SK-N-SH (cell line): ENCODE results near the gene JOSD2. TPM values are rescaled to one million over a fixed set of nuclear protein-coding genes. Genes with fewer than 3 reads are reported as not detected.

Experiments
- CTCF ChIA-PET: fragments of 300-600, 350-600 bp; formaldehyde crosslinking; extraction: SDS; loops from one replicate; lab custom pipeline; 2021; lab: Yijun Ruan, JAX
- POLR2A ChIA-PET: fragments of 350-600 bp; sonication (Branson Sonifier 250); formaldehyde crosslinking; extraction: SDS; loops from one replicate; lab custom pipeline; 2020; ENCODE audit warnings: antibody characterized with exemption, inconsistent platforms; lab: Yijun Ruan, JAX
- DNase-seq: peaks from one replicate; pipeline ENCODE4 v3.0.0; 2012
- H2AFZ ChIP-seq: fragments of 200-600 bp; sonication (generic); 2 replicates; pipeline ENCODE4 v1.8.1; 2016; ENCODE audit warnings: antibody characterized with exemption, mild to moderate bottlenecking, low read depth
- H3F3A ChIP-seq: fragments of 200-600 bp; sonication (generic); replicated peaks from 2 replicates; pipeline ENCODE3; 2016; ENCODE audit warnings: antibody characterized with exemption, mild to moderate bottlenecking; ENCODE audit not compliant: insufficient read depth
- H3K27ac ChIP-seq, 2 experiments: fragments of 200-500 bp in 1 of 2; fragments of 200-600 bp in 1 of 2; sonication (Bioruptor generic) in 1 of 2; sonication (generic), shearing (Covaris generic) in 1 of 2; 2 replicates each; pipeline versions ENCODE4 v1.5.1 to v1.6.1; 2014 to 2016; ENCODE audit warnings: low read depth in 2 of 2, inconsistent platforms in 1 of 2, low read length in 1 of 2, mild to moderate bottlenecking in 1 of 2, mixed read lengths in 1 of 2
- H3K27me3 ChIP-seq: fragments of 200-600 bp; sonication (generic), shearing (Covaris generic); 2 replicates; pipeline ENCODE4 v1.6.1; 2016; ENCODE audit warnings: mixed run types; ENCODE audit not compliant: insufficient read depth
- H3K36me3 ChIP-seq, 2 experiments: fragments of 200-500 bp in 1 of 2; fragments of 200-600 bp in 1 of 2; sonication (Bioruptor generic) in 1 of 2; sonication (generic) in 1 of 2; replicated peaks in 1 of 2; 2 replicates each; pipeline versions ENCODE3 to v1.5.1; 2014 to 2016; ENCODE audit warnings: low read length in 1 of 2, mild to moderate bottlenecking in 1 of 2; ENCODE audit not compliant: insufficient read depth in 2 of 2, control insufficient read depth in 1 of 2
- H3K4me1 ChIP-seq, 2 experiments: fragments of 200-500 bp in 1 of 2; fragments of 200-600 bp in 1 of 2; sonication (Bioruptor generic) in 1 of 2; sonication (generic), shearing (Covaris generic) in 1 of 2; 2 replicates each; pipeline versions ENCODE4 v1.5.1 to v1.6.1; 2014 to 2016; ENCODE audit warnings: low read depth in 1 of 2, low read length in 1 of 2, mixed run types in 1 of 2; ENCODE audit not compliant: insufficient read depth in 2 of 2, control insufficient read depth in 1 of 2
- H3K4me2 ChIP-seq: fragments of 200-600 bp; sonication (generic), shearing (Covaris generic); 2 replicates; pipeline ENCODE4 v1.6.1; 2017; ENCODE audit warnings: mixed run types
- H3K4me3 ChIP-seq, 2 experiments: fragments of 200-500 bp in 1 of 2; fragments of 200-600 bp in 1 of 2; sonication (Bioruptor generic) in 1 of 2; sonication (generic), shearing (Covaris generic) in 1 of 2; 2 replicates each; pipeline versions ENCODE4 v1.5.1 to v1.8.1; 2014 to 2016; ENCODE audit warnings: low read depth in 2 of 2, inconsistent platforms in 1 of 2, low read length in 1 of 2, mild to moderate bottlenecking in 1 of 2, mixed read lengths in 1 of 2, moderate library complexity in 1 of 2
- H3K79me2 ChIP-seq: fragments of 200-600 bp; sonication (generic); 2 replicates; pipeline ENCODE4 v1.8.1; 2017; ENCODE audit warnings: mild to moderate bottlenecking; ENCODE audit not compliant: insufficient read depth
- H3K9ac ChIP-seq: fragments of 200-600 bp; sonication (generic); 2 replicates; pipeline ENCODE4 v1.6.1; 2017; ENCODE audit warnings: mixed run types
- H3K9me2 ChIP-seq: fragments of 200-600 bp; sonication (generic); 2 replicates; pipeline ENCODE4 v1.6.1; 2017; ENCODE audit warnings: mixed run types
- H3K9me3 ChIP-seq: fragments of 200-600 bp; sonication (generic); 2 replicates; pipeline ENCODE4 v1.6.1; 2017; ENCODE audit warnings: mixed run types, mild to moderate bottlenecking, moderate library complexity
- H4K20me1 ChIP-seq: fragments of 200-600 bp; sonication (generic); 2 replicates; pipeline ENCODE4 v1.6.1; 2017; ENCODE audit warnings: mild to moderate bottlenecking, mixed run types; ENCODE audit not compliant: insufficient read depth
- ELF1 ChIP-seq: IDR thresholded peaks from 2 replicates; pipeline ENCODE4 v1.4.0; 2012
- GABPA ChIP-seq: IDR thresholded peaks from 2 replicates; pipeline ENCODE4 v1.4.0; 2012; ENCODE audit warnings: low read depth, mild to moderate bottlenecking
- IRF3 ChIP-seq: fragments of 150-350 bp; IDR thresholded peaks from 2 replicates; pipeline ENCODE4 v1.6.1; 2016; ENCODE audit warnings: mild to moderate bottlenecking, low read depth, low read length
- NRF1 ChIP-seq: IDR thresholded peaks from 2 replicates; pipeline ENCODE4 v1.6.1; 2012; ENCODE audit warnings: low read depth, mild to moderate bottlenecking, low read length
- POLR2AphosphoS5 ChIP-seq: IDR thresholded peaks from 2 replicates; pipeline ENCODE4 v1.6.1; 2012; ENCODE audit warnings: low read depth, low read length
- TAF1 ChIP-seq: IDR thresholded peaks from 2 replicates; pipeline ENCODE4 v1.6.1; 2012; ENCODE audit warnings: low read depth, mild to moderate bottlenecking, low read length, moderate library complexity, borderline replicate concordance
- USF2 ChIP-seq: fragments of 150-350 bp; IDR thresholded peaks from 2 replicates; pipeline ENCODE4 v1.6.1; 2017; ENCODE audit warnings: antibody characterized with exemption, low read length, low read depth, borderline replicate concordance
- WGBS: methylation state at CpG from one replicate; pipeline ENCODE4 v1.1.6; 2017; ENCODE audit warnings: low lambda C conversion rate; 5-methylcytosine and 5-hydroxymethylcytosine counted together
- polyA plus RNA-seq, 3 experiments: library from polyadenylated mRNA; depleted of rRNA; stranded (reverse); fragments of >200 nt; gene quantifications; 2 replicates each; pipeline ENCODE4 v1.2.3, GENCODE V29; 2012
- TF ChIP-seq, protein P1 (sequence below): IDR thresholded peaks from 2 replicates; pipeline ENCODE4 v1.4.0; 2012; ENCODE audit warnings: low read depth, borderline replicate concordance
- TF ChIP-seq, protein P2 (sequence below): IDR thresholded peaks from 2 replicates; pipeline ENCODE4 v1.6.1; 2012; ENCODE audit warnings: mild to moderate bottlenecking, low read depth, low read length, moderate library complexity

The JOSD2 gene
- polyA plus RNA-seq, 1 of the 3 experiments (the other 2 are of a cell fraction), result 81.2 TPM

DNA sequence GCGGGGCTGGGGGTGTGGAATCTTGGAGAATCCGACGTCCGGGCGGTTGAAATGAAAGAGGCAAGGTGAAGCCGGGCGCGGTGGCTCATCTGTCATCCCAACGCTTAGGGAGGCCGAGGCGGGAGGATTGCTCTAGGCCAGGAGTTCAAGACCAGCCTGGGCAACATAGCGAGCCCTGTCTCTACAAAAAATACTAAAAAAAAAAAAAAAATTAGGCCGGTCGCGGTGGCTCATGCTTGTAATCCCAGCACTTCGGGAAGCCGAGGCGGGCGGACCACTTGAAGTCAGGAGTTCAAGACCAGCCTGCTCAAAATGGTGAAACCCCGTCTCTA is 34.1 kb downstream of the JOSD2 start:
- WGBS, result 2% methylated on average over 15 of the region's 20 CpGs
- Histone ChIP-seq H3K4me1 (peaks cover 6 to 9% of the 10 kb centered on the region in 2 experiments; a peak in 2 of 4 replicates), H3K9me3 (no peaks in the 10 kb centered on the region), H3K9ac (peak overlapping the region; percentile 76), H3K27ac (peak overlapping the region; percentile 67 to 85; a peak in 3 of 4 replicates), H3K36me3 (peaks cover 10 to 25% of the 10 kb centered on the region in 2 experiments), H3K4me3 (peak overlapping the region; percentile 83 to 93), H3K79me2 (peaks cover 16% of the 10 kb centered on the region), H3F3A (peaks cover 12% of the 10 kb centered on the region), H4K20me1 (no peaks in the 10 kb centered on the region), H3K27me3 (no peaks in the 10 kb centered on the region), H3K9me2 (no peaks in the 10 kb centered on the region), H2AFZ (peak overlapping the region; percentile 93; the same call in 1 of the 2 replicates), H3K4me2 (peak overlapping the region; percentile 93)
- ChIA-PET POLR2A (no interaction called here), CTCF (no interaction called here)
- TF ChIP-seq, protein P1, sequence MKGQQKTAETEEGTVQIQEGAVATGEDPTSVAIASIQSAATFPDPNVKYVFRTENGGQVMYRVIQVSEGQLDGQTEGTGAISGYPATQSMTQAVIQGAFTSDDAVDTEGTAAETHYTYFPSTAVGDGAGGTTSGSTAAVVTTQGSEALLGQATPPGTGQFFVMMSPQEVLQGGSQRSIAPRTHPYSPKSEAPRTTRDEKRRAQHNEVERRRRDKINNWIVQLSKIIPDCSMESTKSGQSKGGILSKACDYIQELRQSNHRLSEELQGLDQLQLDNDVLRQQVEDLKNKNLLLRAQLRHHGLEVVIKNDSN, result no peak
- TF ChIP-seq IRF3 (no peak), TAF1 (no peak), GABPA (no peak), ELF1 (no peak), USF2 (no peak), NRF1 (no peak), POLR2AphosphoS5 (no peak)
- TF ChIP-seq, protein P2, sequence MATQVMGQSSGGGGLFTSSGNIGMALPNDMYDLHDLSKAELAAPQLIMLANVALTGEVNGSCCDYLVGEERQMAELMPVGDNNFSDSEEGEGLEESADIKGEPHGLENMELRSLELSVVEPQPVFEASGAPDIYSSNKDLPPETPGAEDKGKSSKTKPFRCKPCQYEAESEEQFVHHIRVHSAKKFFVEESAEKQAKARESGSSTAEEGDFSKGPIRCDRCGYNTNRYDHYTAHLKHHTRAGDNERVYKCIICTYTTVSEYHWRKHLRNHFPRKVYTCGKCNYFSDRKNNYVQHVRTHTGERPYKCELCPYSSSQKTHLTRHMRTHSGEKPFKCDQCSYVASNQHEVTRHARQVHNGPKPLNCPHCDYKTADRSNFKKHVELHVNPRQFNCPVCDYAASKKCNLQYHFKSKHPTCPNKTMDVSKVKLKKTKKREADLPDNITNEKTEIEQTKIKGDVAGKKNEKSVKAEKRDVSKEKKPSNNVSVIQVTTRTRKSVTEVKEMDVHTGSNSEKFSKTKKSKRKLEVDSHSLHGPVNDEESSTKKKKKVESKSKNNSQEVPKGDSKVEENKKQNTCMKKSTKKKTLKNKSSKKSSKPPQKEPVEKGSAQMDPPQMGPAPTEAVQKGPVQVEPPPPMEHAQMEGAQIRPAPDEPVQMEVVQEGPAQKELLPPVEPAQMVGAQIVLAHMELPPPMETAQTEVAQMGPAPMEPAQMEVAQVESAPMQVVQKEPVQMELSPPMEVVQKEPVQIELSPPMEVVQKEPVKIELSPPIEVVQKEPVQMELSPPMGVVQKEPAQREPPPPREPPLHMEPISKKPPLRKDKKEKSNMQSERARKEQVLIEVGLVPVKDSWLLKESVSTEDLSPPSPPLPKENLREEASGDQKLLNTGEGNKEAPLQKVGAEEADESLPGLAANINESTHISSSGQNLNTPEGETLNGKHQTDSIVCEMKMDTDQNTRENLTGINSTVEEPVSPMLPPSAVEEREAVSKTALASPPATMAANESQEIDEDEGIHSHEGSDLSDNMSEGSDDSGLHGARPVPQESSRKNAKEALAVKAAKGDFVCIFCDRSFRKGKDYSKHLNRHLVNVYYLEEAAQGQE, result no peak
- no peak for DNase-seq
